KOPT-K1 (cell line): Measurements from ENCODE around the gene NSUN2.

ENCODE experiments used
- H3K27ac ChIP-seq: fragments of 200-600 bp; sonication (generic); 2 replicates; pipeline ENCODE4 v1.5.1; 2016; ENCODE audit warnings: antibody characterized with exemption, mild to moderate bottlenecking, low read depth, low read length; ENCODE audit not compliant: poor library complexity, severe bottlenecking
- H3K36me3 ChIP-seq: fragments of 200-600 bp; sonication (generic); 2 replicates; pipeline ENCODE4 v1.5.1; 2017; ENCODE audit warnings: antibody characterized with exemption, mild to moderate bottlenecking, low read length, moderate library complexity; ENCODE audit not compliant: insufficient read depth
- H3K9me3 ChIP-seq: fragments of 200-600 bp; sonication (generic); 2 replicates; pipeline ENCODE4 v1.5.1; 2017; ENCODE audit warnings: antibody characterized with exemption, low read length, mild to moderate bottlenecking; ENCODE audit not compliant: insufficient read depth, poor library complexity, severe bottlenecking

The NSUN2 gene

GRCh38 chr5:6603643-6604042 lies 29.2 kb downstream of the NSUN2 start:
- no peaks in the 10 kb centered on the region for H3K9me3 ChIP-seq
- H3K36me3 ChIP-seq, result peaks cover 100% of the 10 kb centered on the region
- H3K27ac ChIP-seq, result no peak overlapping the region

GRCh38 chr5:6602441-6602840 lies 30.4 kb downstream of the NSUN2 start:
- H3K9me3 ChIP-seq, result no peaks in the 10 kb centered on the region
- peaks cover 100% of the 10 kb centered on the region for H3K36me3 ChIP-seq
- no peak overlapping the region for H3K27ac ChIP-seq

- Histone ChIP-seq H3K27ac (no peak overlapping the region), H3K36me3 (peaks cover 100% of the 10 kb centered on the region), H3K9me3 (no peaks in the 10 kb centered on the region)
Measured at GRCh38 chr5:6601816-6602215, 31.0 kb downstream of the NSUN2 start.

GRCh38 chr5:6601271-6601670 lies 31.6 kb downstream of the NSUN2 start:
- Histone ChIP-seq H3K36me3 (peaks cover 100% of the 10 kb centered on the region), H3K27ac (no peak overlapping the region), H3K9me3 (no peaks in the 10 kb centered on the region)

GRCh38 chr5:6599739-6600138 lies 33.1 kb downstream of the NSUN2 start:
- Histone ChIP-seq H3K36me3 (peaks cover 95% of the 10 kb centered on the region), H3K9me3 (no peaks in the 10 kb centered on the region), H3K27ac (no peak overlapping the region)

GRCh38 chr5:6598351-6598900 lies 34.4 kb downstream of the NSUN2 start:
- no peak overlapping the region for H3K27ac ChIP-seq
- H3K36me3 ChIP-seq, result peaks cover 82% of the 10 kb centered on the region
- H3K9me3 ChIP-seq, result no peaks in the 10 kb centered on the region

GRCh38 chr5:6597557-6597956 lies 35.3 kb downstream of the NSUN2 start:
- no peaks in the 10 kb centered on the region for H3K9me3 ChIP-seq
- no peak overlapping the region for H3K27ac ChIP-seq
- H3K36me3 ChIP-seq, result peaks cover 73% of the 10 kb centered on the region

GRCh38 chr5:6596388-6596787 lies 36.5 kb downstream of the NSUN2 start:
- peaks cover 62% of the 10 kb centered on the region for H3K36me3 ChIP-seq
- no peaks in the 10 kb centered on the region for H3K9me3 ChIP-seq
- H3K27ac ChIP-seq, result no peak overlapping the region

GRCh38 chr5:6595405-6595804 lies 37.4 kb downstream of the NSUN2 start:
- Histone ChIP-seq H3K27ac (no peak overlapping the region), H3K36me3 (peaks cover 52% of the 10 kb centered on the region), H3K9me3 (no peaks in the 10 kb centered on the region)

GRCh38 chr5:6594066-6594465 lies 38.8 kb downstream of the NSUN2 start:
- Histone ChIP-seq H3K27ac (no peak overlapping the region), H3K9me3 (no peaks in the 10 kb centered on the region), H3K36me3 (peaks cover 38% of the 10 kb centered on the region)

GRCh38 chr5:6593148-6594016 lies 39.5 kb downstream of the NSUN2 start:
- Histone ChIP-seq H3K27ac (no peak overlapping the region), H3K9me3 (no peaks in the 10 kb centered on the region), H3K36me3 (peaks cover 32% of the 10 kb centered on the region)

GRCh38 chr5:6592601-6593000 lies 40.2 kb downstream of the NSUN2 start:
- Histone ChIP-seq H3K36me3 (peaks cover 24% of the 10 kb centered on the region), H3K27ac (no peak overlapping the region)

GRCh38 chr5:6591671-6592288 lies 41.1 kb downstream of the NSUN2 start:
- Histone ChIP-seq H3K9me3 (no peaks in the 10 kb centered on the region), H3K36me3 (peaks cover 16% of the 10 kb centered on the region), H3K27ac (no peak overlapping the region)

More at GRCh38 chr5:6592601-6593000, 40.2 kb downstream of the NSUN2 start:
- no peaks in the 10 kb centered on the region for H3K9me3 ChIP-seq

- Histone ChIP-seq H3K9me3 (no peaks in the 10 kb centered on the region), H3K36me3 (peaks cover 4% of the 10 kb centered on the region; the same call in 1 of the 2 replicates), H3K27ac (no peak overlapping the region)
Measured at GRCh38 chr5:6590581-6590980, 42.3 kb downstream of the NSUN2 start.

- H3K27ac ChIP-seq, result no peak overlapping the region
- no peaks in the 10 kb centered on the region for H3K36me3 ChIP-seq
- H3K9me3 ChIP-seq, result no peaks in the 10 kb centered on the region
Measured at GRCh38 chr5:6587171-6587570, 45.7 kb downstream of the NSUN2 start.
